HG03196 (cell line): ENCODE results near the gene TARM1.
"Not testable (repeated sequence)": the region's sequence is repeated elsewhere in the genome, so short reads cannot be mapped to it uniquely, and the experiment has no call there.

ENCODE experiments used
- ATAC-seq: cut with Tn5 transposase; IDR thresholded peaks from one replicate; pipeline ENCODE4 v1.9.1; 2021; ENCODE audit not compliant: unreplicated experiment

TARM1 gene

GRCh38 chr19:54100561-54100960 is 19.4 kb upstream of the TARM1 start, which contains the start of gene OSCAR:
Gene OSCAR (minus strand): TSS chr19:54100803. CDS start chr19:54100792, 11 bp downstream.
- no peak for ATAC-seq

GRCh38 chr19:54099903-54100255 is 18.7 kb upstream of the TARM1 start:
- ATAC-seq: not testable (repeated sequence)

GRCh38 chr19:54099190-54099902 is 18.2 kb upstream of the TARM1 start:
- no peak for ATAC-seq

- no peak for ATAC-seq
These were observed 15.5 kb upstream of the TARM1 start for GRCh38 chr19:54096617-54097106.

- ATAC-seq: not testable (repeated sequence)
These were observed 14.9 kb upstream of the TARM1 start for GRCh38 chr19:54095859-54096616.

- ATAC-seq: no peak
These were observed 14.1 kb upstream of the TARM1 start for GRCh38 chr19:54095136-54095858.

GRCh38 chr19:54094426-54095000 is 13.3 kb upstream of the TARM1 start:
- no peak for ATAC-seq

- no peak for ATAC-seq
These were observed 3.2 kb upstream of the TARM1 start for GRCh38 chr19:54084410-54084809.

- ATAC-seq: no peak
These were observed 3.8 kb downstream of the TARM1 start for GRCh38 chr19:54077334-54077733.

- ATAC-seq: no peak
These were observed 6.3 kb downstream of the TARM1 start for GRCh38 chr19:54074851-54075250.

- ATAC-seq: no peak
These were observed 7.3 kb downstream of the TARM1 start for GRCh38 chr19:54073829-54074228.

GRCh38 chr19:54069470-54069869 is 11.7 kb downstream of the TARM1 start:
- no peak for ATAC-seq

- no peak for ATAC-seq
These were observed 17.6 kb downstream of the TARM1 start, which contains the start of gene VSTM1 for GRCh38 chr19:54063350-54064116. Gene VSTM1 (minus strand): TSS chr19:54063897. CDS start chr19:54063777, 120 bp downstream.

- ATAC-seq: no peak
These were observed 18.5 kb downstream of the TARM1 start for GRCh38 chr19:54062643-54063042.

GRCh38 chr19:54047616-54048015 is 33.5 kb downstream of the TARM1 start:
- ATAC-seq: no peak

GRCh38 chr19:54045771-54046170 is 35.4 kb downstream of the TARM1 start:
- ATAC-seq: no peak

GRCh38 chr19:54042989-54043388 is 38.2 kb downstream of the TARM1 start:
- ATAC-seq: no peak

GRCh38 chr19:54041969-54042606 is 39.1 kb downstream of the TARM1 start:
- no peak for ATAC-seq

- ATAC-seq: no peak
These were observed 41.2 kb downstream of the TARM1 start for GRCh38 chr19:54040003-54040402.

- ATAC-seq: not testable (repeated sequence)
These were observed 44.6 kb downstream of the TARM1 start for GRCh38 chr19:54036542-54036941.
